Loucy (cell line): ENCODE results near the gene ATP11B.

Experiments used
- H2AFZ ChIP-seq: fragments of 200-600 bp; sonication (generic); 2 replicates; pipeline ENCODE4 v1.6.0; 2016; ENCODE audit warnings: antibody characterized with exemption, mild to moderate bottlenecking, low read length, moderate library complexity
- H3F3A ChIP-seq: fragments of 200-600 bp; 2 replicates; pipeline ENCODE4 v1.6.0; 2016; ENCODE audit warnings: antibody characterized with exemption, low read depth, mild to moderate bottlenecking
- H3K27me3 ChIP-seq: fragments of 200-600 bp; sonication (generic); 2 replicates; pipeline ENCODE4 v1.6.1; 2014; ENCODE audit warnings: low read length, mild to moderate bottlenecking; ENCODE audit not compliant: insufficient read depth, poor library complexity, severe bottlenecking
- H3K36me3 ChIP-seq: fragments of 200-600 bp; sonication (generic); 2 replicates; pipeline ENCODE4 v1.6.1; 2016; ENCODE audit warnings: low read length; ENCODE audit not compliant: insufficient read depth
- H3K4me1 ChIP-seq: fragments of 200-600 bp; sonication (generic); 2 replicates; pipeline ENCODE4 v1.5.1; 2014; ENCODE audit warnings: low read length, mild to moderate bottlenecking; ENCODE audit not compliant: insufficient read depth, poor library complexity, severe bottlenecking
- H3K4me2 ChIP-seq: fragments of 200-600 bp; sonication (generic); 2 replicates; pipeline ENCODE4 v1.6.0; 2014; ENCODE audit warnings: antibody characterized with exemption, low read length, low read depth, mild to moderate bottlenecking; ENCODE audit not compliant: poor library complexity, severe bottlenecking
- H3K4me3 ChIP-seq: fragments of 200-600 bp; sonication (generic); 2 replicates; pipeline ENCODE4 v1.5.1; 2014; ENCODE audit warnings: low read length, mild to moderate bottlenecking, mixed read lengths; ENCODE audit not compliant: poor library complexity, severe bottlenecking
- H3K79me2 ChIP-seq: fragments of 200-600 bp; sonication (generic); 2 replicates; pipeline ENCODE4 v1.6.1; 2014; ENCODE audit warnings: low read length; ENCODE audit not compliant: insufficient read depth
- H3K9ac ChIP-seq: fragments of 200-600 bp; sonication (generic); 2 replicates; pipeline ENCODE4 v1.6.0; 2014; ENCODE audit warnings: mild to moderate bottlenecking, low read depth, low read length, moderate library complexity; ENCODE audit not compliant: poor library complexity, severe bottlenecking
- H3K9me2 ChIP-seq: fragments of 200-600 bp; sonication (generic); replicated peaks from 2 replicates; pipeline ENCODE4 v1.6.1; 2016; ENCODE audit warnings: low read depth, low read length, mixed read lengths
- H3K9me3 ChIP-seq: fragments of 200-600 bp; sonication (generic); 2 replicates; pipeline ENCODE4 v1.6.1; 2014; ENCODE audit warnings: mild to moderate bottlenecking, antibody characterized with exemption, low read length, low read depth; ENCODE audit not compliant: insufficient read depth
- H4K20me1 ChIP-seq: fragments of 200-600 bp; sonication (generic); 2 replicates; pipeline ENCODE4 v1.6.0; 2014; ENCODE audit warnings: antibody characterized with exemption, low read length, mild to moderate bottlenecking; ENCODE audit not compliant: insufficient read depth, poor library complexity, severe bottlenecking
- EZH2phosphoT487 ChIP-seq: fragments of 200-600 bp; IDR thresholded peaks from 2 replicates; pipeline ENCODE4 v1.6.1; 2018; ENCODE audit warnings: antibody characterized with exemption, mild to moderate bottlenecking, moderate library complexity, borderline replicate concordance
- TF ChIP-seq, protein P1 (sequence below): fragments of 200-600 bp; sonication (generic); conservative IDR thresholded peaks from 2 replicates; pipeline ENCODE4 v1.5.1; 2014; ENCODE audit warnings: mild to moderate bottlenecking, antibody characterized with exemption, low read length

The ATP11B gene

DNA sequence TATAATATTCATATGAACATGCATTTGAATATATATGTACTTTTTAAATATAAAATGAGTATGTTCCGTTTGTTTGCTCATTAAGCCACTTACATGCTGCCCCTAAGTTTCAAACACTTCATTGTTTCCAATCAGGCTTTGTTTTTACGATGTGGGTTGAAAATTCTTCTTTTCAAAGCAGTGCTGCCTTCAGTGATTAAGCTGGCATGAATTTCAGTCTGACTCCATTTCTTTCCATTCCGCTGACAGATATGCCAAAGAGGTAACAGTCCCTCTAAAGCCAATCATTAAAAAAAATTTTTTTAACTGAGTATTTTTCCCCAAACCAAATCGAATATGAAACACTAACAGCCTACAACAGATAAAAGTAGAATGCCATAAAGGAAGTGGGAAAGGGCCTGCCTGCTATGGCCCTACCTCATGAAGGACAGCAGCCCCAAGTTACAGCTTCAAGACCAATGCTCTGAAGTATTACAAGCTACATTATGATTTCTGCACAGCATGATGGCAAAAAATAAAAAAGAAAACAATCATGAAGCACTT, 147.0 kb downstream of the ATP11B start:
- Histone ChIP-seq H3K4me3 (peak overlapping the region; percentile 67), H3K36me3 (peaks cover 15% of the 10 kb centered on the region), H3K27me3 (no peaks in the 10 kb centered on the region), H3K9me3 (no peaks in the 10 kb centered on the region), H3K9ac (peak overlapping the region; percentile 71), H3K4me2 (peak overlapping the region; percentile 81), H3K4me1 (peaks cover 64% of the 10 kb centered on the region), H3K79me2 (peaks cover 40% of the 10 kb centered on the region), H2AFZ (no peak overlapping the region), H3F3A (peaks cover 3% of the 10 kb centered on the region; the same call in 1 of the 2 replicates), H3K9me2 (no peaks in the 10 kb centered on the region), H4K20me1 (no peaks in the 10 kb centered on the region)
- TF ChIP-seq EZH2phosphoT487 = no peak
- TF ChIP-seq, protein P1, sequence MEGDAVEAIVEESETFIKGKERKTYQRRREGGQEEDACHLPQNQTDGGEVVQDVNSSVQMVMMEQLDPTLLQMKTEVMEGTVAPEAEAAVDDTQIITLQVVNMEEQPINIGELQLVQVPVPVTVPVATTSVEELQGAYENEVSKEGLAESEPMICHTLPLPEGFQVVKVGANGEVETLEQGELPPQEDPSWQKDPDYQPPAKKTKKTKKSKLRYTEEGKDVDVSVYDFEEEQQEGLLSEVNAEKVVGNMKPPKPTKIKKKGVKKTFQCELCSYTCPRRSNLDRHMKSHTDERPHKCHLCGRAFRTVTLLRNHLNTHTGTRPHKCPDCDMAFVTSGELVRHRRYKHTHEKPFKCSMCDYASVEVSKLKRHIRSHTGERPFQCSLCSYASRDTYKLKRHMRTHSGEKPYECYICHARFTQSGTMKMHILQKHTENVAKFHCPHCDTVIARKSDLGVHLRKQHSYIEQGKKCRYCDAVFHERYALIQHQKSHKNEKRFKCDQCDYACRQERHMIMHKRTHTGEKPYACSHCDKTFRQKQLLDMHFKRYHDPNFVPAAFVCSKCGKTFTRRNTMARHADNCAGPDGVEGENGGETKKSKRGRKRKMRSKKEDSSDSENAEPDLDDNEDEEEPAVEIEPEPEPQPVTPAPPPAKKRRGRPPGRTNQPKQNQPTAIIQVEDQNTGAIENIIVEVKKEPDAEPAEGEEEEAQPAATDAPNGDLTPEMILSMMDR = no peak

DNA sequence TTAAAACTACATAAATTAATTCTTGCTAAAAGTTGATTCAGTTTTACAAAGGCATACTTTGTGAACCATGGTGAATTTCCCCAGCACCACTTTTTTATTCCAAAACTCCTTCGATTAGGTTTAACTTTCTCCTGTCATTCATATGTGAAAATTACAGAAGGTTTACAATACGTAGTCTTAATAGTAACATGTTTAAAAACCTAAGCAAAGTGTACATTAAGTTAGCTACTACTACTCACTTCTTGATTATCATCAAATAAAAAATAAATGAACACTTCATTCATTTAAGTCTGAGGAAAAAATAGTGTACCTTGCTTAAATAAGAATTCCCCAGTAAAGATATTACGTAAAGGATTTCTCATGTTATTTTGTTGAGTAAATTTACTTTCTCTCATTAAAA, 148.4 kb downstream of the ATP11B start:
- Histone ChIP-seq H3K79me2 (peaks cover 27% of the 10 kb centered on the region), H3K9me2 (no peaks in the 10 kb centered on the region), H3K36me3 (peaks cover 28% of the 10 kb centered on the region), H3K9ac (no peak overlapping the region), H3K27me3 (no peaks in the 10 kb centered on the region), H4K20me1 (no peaks in the 10 kb centered on the region), H3K4me1 (peaks cover 57% of the 10 kb centered on the region), H3K4me2 (no peak overlapping the region), H3K4me3 (no peak overlapping the region), H2AFZ (no peak overlapping the region), H3K9me3 (no peaks in the 10 kb centered on the region), H3F3A (peaks cover 3% of the 10 kb centered on the region; the same call in 1 of the 2 replicates)
- TF ChIP-seq, protein P1 = no peak
- TF ChIP-seq EZH2phosphoT487 = no peak

DNA sequence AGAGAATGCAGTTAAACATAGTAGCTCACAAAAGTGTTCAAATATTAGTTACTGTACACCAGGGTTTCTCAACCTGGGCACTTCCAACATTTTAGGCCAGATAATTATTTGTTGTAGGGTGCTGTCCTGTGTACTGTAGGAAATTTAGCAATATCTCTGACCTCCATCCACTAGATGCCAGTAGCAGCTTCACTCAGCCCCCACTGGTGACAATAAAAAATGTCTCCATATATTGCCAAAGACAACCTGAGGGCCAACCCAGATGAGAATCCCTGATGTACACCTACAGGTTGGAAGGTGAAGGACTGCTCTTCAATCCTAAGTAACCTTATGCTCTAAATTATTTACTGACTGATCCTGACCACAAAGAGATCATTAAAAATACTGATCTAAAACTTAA, 154.6 kb downstream of the ATP11B start:
- TF ChIP-seq, protein P1 = peak; percentile 59
- no peak for TF ChIP-seq EZH2phosphoT487
- H3K4me2 ChIP-seq = no peak overlapping the region
- H3K27me3 ChIP-seq = no peaks in the 10 kb centered on the region
- no peak overlapping the region for H3K9ac ChIP-seq
- H3K9me3 ChIP-seq = no peaks in the 10 kb centered on the region
- no peak overlapping the region for H2AFZ ChIP-seq
- no peaks in the 10 kb centered on the region for H3K9me2 ChIP-seq
- no peaks in the 10 kb centered on the region for H4K20me1 ChIP-seq
- no peaks in the 10 kb centered on the region for H3F3A ChIP-seq
- H3K36me3 ChIP-seq = peaks cover 61% of the 10 kb centered on the region
- peaks cover 10% of the 10 kb centered on the region for H3K4me1 ChIP-seq
- H3K4me3 ChIP-seq = no peak overlapping the region
- H3K79me2 ChIP-seq = peaks cover 18% of the 10 kb centered on the region; the same call in 1 of the 2 replicates
